Measurements from ENCODE around the gene MED31.

Gene MED31

GRCh38 chr17:6651354-6651918, at the start of gene MED31, which contains the start of gene C17orf100:
Gene MED31 (minus strand): TSS chr17:6651605. CDS start chr17:6651528, 77 bp downstream.
Gene C17orf100 (plus strand): TSS chr17:6651762. CDS start chr17:6651914, 152 bp downstream.
- peak; percentile 94 for DNase-seq
- 0 out of 2 replicates have a peak, but pooled peaks cover 5% of the 10 kb centered on the region for H4K20me1 ChIP-seq (ENCODE audit: insufficient read depth, low read length)
- peak within 1 kb of the TSS; percentile 83 for H3K4me3 ChIP-seq (ENCODE audit: low read length)
- no peaks in the 10 kb centered on the region for H3K36me3 ChIP-seq (replicated peaks; ENCODE audit: insufficient read depth, low read length)
- H3K9me2 ChIP-seq (replicated peaks; ENCODE audit: insufficient read depth, low read length) = no peaks in the 10 kb centered on the region
- peaks cover 5% of the 10 kb centered on the region for H3K27me3 ChIP-seq (replicated peaks; ENCODE audit: insufficient read depth, low read length)
- peaks cover 43% of the 10 kb centered on the region for H3K79me2 ChIP-seq (ENCODE audit: low read length)
- H3K9ac ChIP-seq (ENCODE audit: low read length) = peak within 1 kb of the TSS; percentile 94
- H3K4me2 ChIP-seq (ENCODE audit: low read depth, low read length) = peak within 1 kb of the TSS; percentile 97
- no peak for TF ChIP-seq CTCF (IDR thresholded peaks at IDR 0.05; ENCODE audit: low read length)
- TF ChIP-seq EZH2phosphoT487 (IDR thresholded peaks at IDR 0.05; ENCODE audit: low read length) = no peak
- TF ChIP-seq EZH2 (optimal IDR thresholded peaks at IDR 0.05; ENCODE audit: low read depth, low read length) = no peak
- H3F3A ChIP-seq (ENCODE audit: insufficient read depth, low read length) = peaks cover 7% of the 10 kb centered on the region
- H3K9me3 ChIP-seq (replicated peaks; ENCODE audit: insufficient read depth, low read length) = no peaks in the 10 kb centered on the region
- peak within 1 kb of the TSS; percentile 86 for H2AFZ ChIP-seq (ENCODE audit: low read length)
- H3K4me1 ChIP-seq (ENCODE audit: low read length) = peaks cover 13% of the 10 kb centered on the region
- peak within 1 kb of the TSS; percentile 92 for H3K27ac ChIP-seq (ENCODE audit: low read length)

- DNase-seq = no peak
- Histone ChIP-seq H3K36me3 (replicated peaks; ENCODE audit: insufficient read depth, low read length) (no peaks in the 10 kb centered on the region), H3K9me3 (replicated peaks; ENCODE audit: insufficient read depth, low read length) (no peaks in the 10 kb centered on the region), H2AFZ (ENCODE audit: low read length) (no peak overlapping the region), H3K27ac (ENCODE audit: low read length) (no peak overlapping the region), H3K9ac (ENCODE audit: low read length) (no peak overlapping the region), H4K20me1 (ENCODE audit: insufficient read depth, low read length) (no peaks in the 10 kb centered on the region), H3K4me2 (ENCODE audit: low read depth, low read length) (no peak overlapping the region), H3F3A (ENCODE audit: insufficient read depth, low read length) (no peaks in the 10 kb centered on the region), H3K79me2 (ENCODE audit: low read length) (no peaks in the 10 kb centered on the region), H3K27me3 (replicated peaks; ENCODE audit: insufficient read depth, low read length) (peaks cover 49% of the 10 kb centered on the region), H3K9me2 (replicated peaks; ENCODE audit: insufficient read depth, low read length) (no peaks in the 10 kb centered on the region), H3K4me1 (ENCODE audit: low read length) (no peaks in the 10 kb centered on the region), H3K4me3 (ENCODE audit: low read length) (no peak overlapping the region)
- TF ChIP-seq CTCF (IDR thresholded peaks at IDR 0.05; ENCODE audit: low read length) (no peak), EZH2 (optimal IDR thresholded peaks at IDR 0.05; ENCODE audit: low read depth, low read length) (no peak)
Measured at GRCh38 chr17:6700948-6701307, 49.5 kb upstream of the MED31 start.

- no peak overlapping the region for H2AFZ ChIP-seq (ENCODE audit: low read length)
- H3K9ac ChIP-seq (ENCODE audit: low read length) = no peak overlapping the region
- no peaks in the 10 kb centered on the region for H4K20me1 ChIP-seq (ENCODE audit: insufficient read depth, low read length)
- H3K4me3 ChIP-seq (ENCODE audit: low read length) = no peak overlapping the region
- no peaks in the 10 kb centered on the region for H3K4me1 ChIP-seq (ENCODE audit: low read length)
- peaks cover 47% of the 10 kb centered on the region for H3K27me3 ChIP-seq (replicated peaks; ENCODE audit: insufficient read depth, low read length)
- H3K9me3 ChIP-seq (replicated peaks; ENCODE audit: insufficient read depth, low read length) = no peaks in the 10 kb centered on the region
- no peak overlapping the region for H3K4me2 ChIP-seq (ENCODE audit: low read depth, low read length)
- H3K79me2 ChIP-seq (ENCODE audit: low read length) = no peaks in the 10 kb centered on the region
- DNase-seq = no peak
- TF ChIP-seq EZH2phosphoT487 (IDR thresholded peaks at IDR 0.05; ENCODE audit: low read length) (no peak), EZH2 (optimal IDR thresholded peaks at IDR 0.05; ENCODE audit: low read depth, low read length) (no peak), CTCF (IDR thresholded peaks at IDR 0.05; ENCODE audit: low read length) (no peak)
- no peaks in the 10 kb centered on the region for H3K9me2 ChIP-seq (replicated peaks; ENCODE audit: insufficient read depth, low read length)
- H3F3A ChIP-seq (ENCODE audit: insufficient read depth, low read length) = no peaks in the 10 kb centered on the region
- H3K36me3 ChIP-seq (replicated peaks; ENCODE audit: insufficient read depth, low read length) = no peaks in the 10 kb centered on the region
- H3K27ac ChIP-seq (ENCODE audit: low read length) = no peak overlapping the region
Measured at GRCh38 chr17:6699997-6700947, 48.9 kb upstream of the MED31 start.

Measured in MM.1S (cell line).